IPS-18a (cell line): ENCODE results near the gene PCDHGB4.
"Not testable (repeated sequence)": the region's sequence is repeated elsewhere in the genome, so short reads cannot be mapped to it uniquely, and the experiment has no call there.

Experiments used
- H3K27ac ChIP-seq: one replicate; pipeline ENCODE4 v1.5.1; 2013; ENCODE audit warnings: low read length
- H3K27me3 ChIP-seq: one replicate; pipeline ENCODE4 v1.6.1; 2013; ENCODE audit warnings: mild to moderate bottlenecking, low read length; ENCODE audit not compliant: control insufficient read depth, insufficient read depth
- H3K36me3 ChIP-seq: one replicate; pipeline ENCODE4 v1.6.1; 2013; ENCODE audit warnings: low read depth, low read length; ENCODE audit not compliant: control insufficient read depth
- H3K4me1 ChIP-seq: one replicate; pipeline ENCODE4 v1.6.1; 2013; ENCODE audit warnings: low read depth, low read length; ENCODE audit not compliant: control insufficient read depth
- H3K4me3 ChIP-seq: one replicate; pipeline ENCODE4 v1.5.1; 2013; ENCODE audit warnings: low read length
- H3K9ac ChIP-seq: one replicate; pipeline ENCODE4 v1.6.1; 2013; ENCODE audit warnings: mild to moderate bottlenecking, low read length, moderate library complexity
- H3K9me3 ChIP-seq: one replicate; pipeline ENCODE4 v1.6.1; 2013; ENCODE audit warnings: low read depth, low read length; ENCODE audit not compliant: control insufficient read depth

The PCDHGB4 gene

GRCh38 chr5:141409598-141410306, 22.3 kb downstream of the PCDHGB4 start:
- Histone ChIP-seq H3K36me3 (no peaks in the 10 kb centered on the region), H3K4me1 (no peaks in the 10 kb centered on the region), H3K27ac (no peak overlapping the region), H3K4me3 (no peak overlapping the region), H3K27me3 (peaks cover 11% of the 10 kb centered on the region), H3K9me3 (peaks cover 6% of the 10 kb centered on the region), H3K9ac (no peak overlapping the region)

- H3K4me3 ChIP-seq: no peak overlapping the region
- H3K27ac ChIP-seq: no peak overlapping the region
- H3K9ac ChIP-seq: no peak overlapping the region
- H3K9me3 ChIP-seq: peaks cover 6% of the 10 kb centered on the region
- no peaks in the 10 kb centered on the region for H3K36me3 ChIP-seq
- H3K4me1 ChIP-seq: no peaks in the 10 kb centered on the region
- H3K27me3 ChIP-seq: peaks cover 11% of the 10 kb centered on the region
These were observed 24.1 kb downstream of the PCDHGB4 start for GRCh38 chr5:141411575-141411974.

GRCh38 chr5:141412854-141413539, 25.5 kb downstream of the PCDHGB4 start, which contains the start of gene PCDHGA10:
TSS of gene PCDHGA10 (plus strand) at chr5:141412987. CDS start at chr5:141413176, 189 bp downstream.
- peak within 1 kb of the TSS; percentile 17 for H3K9ac ChIP-seq
- H3K9me3 ChIP-seq: peaks cover 6% of the 10 kb centered on the region
- H3K4me3 ChIP-seq: peak within 1 kb of the TSS; percentile 28
- H3K27me3 ChIP-seq: peaks cover 11% of the 10 kb centered on the region
- no peak within 1 kb of the TSS for H3K27ac ChIP-seq
- no peaks in the 10 kb centered on the region for H3K4me1 ChIP-seq
- no peaks in the 10 kb centered on the region for H3K36me3 ChIP-seq

GRCh38 chr5:141413540-141414069, 26.1 kb downstream of the PCDHGB4 start:
- H3K4me1 ChIP-seq: no peaks in the 10 kb centered on the region
- H3K27ac ChIP-seq: no peak overlapping the region
- peaks cover 14% of the 10 kb centered on the region for H3K27me3 ChIP-seq
- H3K9me3 ChIP-seq: peaks cover 12% of the 10 kb centered on the region
- H3K9ac ChIP-seq: no peak overlapping the region
- H3K4me3 ChIP-seq: no peak overlapping the region
- no peaks in the 10 kb centered on the region for H3K36me3 ChIP-seq

GRCh38 chr5:141414548-141415274, 27.2 kb downstream of the PCDHGB4 start:
- H3K27me3 ChIP-seq, H3K9ac ChIP-seq, H3K36me3 ChIP-seq, H3K4me1 ChIP-seq, H3K27ac ChIP-seq, H3K4me3 ChIP-seq: not testable (repeated sequence)
- peaks cover 16% of the 10 kb centered on the region for H3K9me3 ChIP-seq

GRCh38 chr5:141415275-141415618, 27.7 kb downstream of the PCDHGB4 start:
- not testable (repeated sequence) for H3K27me3 ChIP-seq, H3K9ac ChIP-seq, H3K4me1 ChIP-seq, H3K4me3 ChIP-seq, H3K36me3 ChIP-seq, H3K27ac ChIP-seq
- H3K9me3 ChIP-seq: peaks cover 20% of the 10 kb centered on the region

GRCh38 chr5:141417494-141418172, 30.1 kb downstream of the PCDHGB4 start, which contains the start of gene PCDHGB7:
TSS of gene PCDHGB7 (plus strand) at chr5:141417677. CDS start at chr5:141417860, 183 bp downstream.
- H3K36me3 ChIP-seq, H3K27ac ChIP-seq, H3K4me1 ChIP-seq, H3K27me3 ChIP-seq: not testable (repeated sequence)
- H3K9me3 ChIP-seq: peaks cover 38% of the 10 kb centered on the region
- H3K9ac ChIP-seq: peak within 1 kb of the TSS; percentile 73
- peak within 1 kb of the TSS; percentile 73 for H3K4me3 ChIP-seq

- no peaks in the 10 kb centered on the region for H3K4me1 ChIP-seq
- no peak overlapping the region for H3K27ac ChIP-seq
- H3K9ac ChIP-seq: no peak overlapping the region
- peaks cover 8% of the 10 kb centered on the region for H3K27me3 ChIP-seq
- H3K4me3 ChIP-seq: no peak overlapping the region
- H3K36me3 ChIP-seq: no peaks in the 10 kb centered on the region
- H3K9me3 ChIP-seq: peaks cover 42% of the 10 kb centered on the region
These were observed 31.8 kb downstream of the PCDHGB4 start for GRCh38 chr5:141419074-141419880.

GRCh38 chr5:141420855-141421488, 33.5 kb downstream of the PCDHGB4 start, which contains the start of gene PCDHGA11:
TSS of gene PCDHGA11 (plus strand) at chr5:141421051. CDS start at chr5:141421228, 177 bp downstream.
- Histone ChIP-seq H3K27me3 (peaks cover 8% of the 10 kb centered on the region), H3K27ac (no peak within 1 kb of the TSS), H3K9ac (no peak within 1 kb of the TSS), H3K36me3 (no peaks in the 10 kb centered on the region), H3K4me1 (no peaks in the 10 kb centered on the region), H3K4me3 (peak within 1 kb of the TSS; percentile 5), H3K9me3 (peaks cover 51% of the 10 kb centered on the region)

- Histone ChIP-seq H3K4me1 (no peaks in the 10 kb centered on the region), H3K27me3 (peaks cover 8% of the 10 kb centered on the region), H3K4me3 (no peak overlapping the region), H3K36me3 (no peaks in the 10 kb centered on the region), H3K9me3 (peaks cover 56% of the 10 kb centered on the region), H3K9ac (no peak overlapping the region), H3K27ac (no peak overlapping the region)
These were observed 34.0 kb downstream of the PCDHGB4 start for GRCh38 chr5:141421489-141421855.
